Measurements from ENCODE around the gene CYP26A1.

CYP26A1 gene

GRCh38 chr10:93065675-93066543, 7.8 kb upstream of the CYP26A1 start:
- no peak for DNase-seq

GRCh38 chr10:93066544-93066913, 7.2 kb upstream of the CYP26A1 start:
- no peak for DNase-seq

GRCh38 chr10:93067443-93068365, 6.0 kb upstream of the CYP26A1 start:
- no peak for DNase-seq

GRCh38 chr10:93068411-93069244, 5.1 kb upstream of the CYP26A1 start:
- DNase-seq: no peak

GRCh38 chr10:93069245-93069561, 4.5 kb upstream of the CYP26A1 start:
- no peak for DNase-seq

- no peak for DNase-seq
These were observed 3.1 kb upstream of the CYP26A1 start for GRCh38 chr10:93070378-93071176.

- no peak for DNase-seq
These were observed 2.6 kb upstream of the CYP26A1 start for GRCh38 chr10:93071177-93071472.

GRCh38 chr10:93071674-93072224, 1.9 kb upstream of the CYP26A1 start:
- no peak for DNase-seq

- no peak for DNase-seq
These were observed 1.4 kb upstream of the CYP26A1 start for GRCh38 chr10:93072225-93072712.

- DNase-seq: no peak
These were observed 767 bp upstream of the CYP26A1 start for GRCh38 chr10:93072713-93073538.

- DNase-seq: no peak
These were observed 479 bp downstream of the CYP26A1 start for GRCh38 chr10:93074147-93074596.

GRCh38 chr10:93074597-93075368, 1.1 kb downstream of the CYP26A1 start:
- DNase-seq: no peak

GRCh38 chr10:93075369-93076221, 1.9 kb downstream of the CYP26A1 start:
- DNase-seq: no peak

GRCh38 chr10:93076871-93077270, 3.2 kb downstream of the CYP26A1 start:
- no peak for DNase-seq

- no peak for DNase-seq
These were observed 4.2 kb downstream of the CYP26A1 start for GRCh38 chr10:93077860-93078337.

- no peak for DNase-seq
These were observed 6.1 kb downstream of the CYP26A1 start for GRCh38 chr10:93079663-93080349.

- peak; percentile 39 for DNase-seq
These were observed 6.8 kb downstream of the CYP26A1 start for GRCh38 chr10:93080350-93081046.

- no peak for DNase-seq
These were observed 7.6 kb downstream of the CYP26A1 start for GRCh38 chr10:93081318-93081717.

Data from NCI-H1694 (cell line).